Posterior cingulate gyrus (tissue), 11 donors: ENCODE measurements around the gene VENTX.

Source experiments
- DNase-seq, 10 donors: peaks; one replicate each; pipeline versions ENCODE4 v3.0.0 to v3.0.0-alpha.2; 2020 to 2021; ENCODE audit warnings: mixed read lengths in 3 of 10
- intact Hi-C: fragments of 100-400 bp; cut with DNase I; formaldehyde crosslinking; loops from one replicate; pipeline ENCODE4 v1.15.1; 2023

Gene VENTX

DNA sequence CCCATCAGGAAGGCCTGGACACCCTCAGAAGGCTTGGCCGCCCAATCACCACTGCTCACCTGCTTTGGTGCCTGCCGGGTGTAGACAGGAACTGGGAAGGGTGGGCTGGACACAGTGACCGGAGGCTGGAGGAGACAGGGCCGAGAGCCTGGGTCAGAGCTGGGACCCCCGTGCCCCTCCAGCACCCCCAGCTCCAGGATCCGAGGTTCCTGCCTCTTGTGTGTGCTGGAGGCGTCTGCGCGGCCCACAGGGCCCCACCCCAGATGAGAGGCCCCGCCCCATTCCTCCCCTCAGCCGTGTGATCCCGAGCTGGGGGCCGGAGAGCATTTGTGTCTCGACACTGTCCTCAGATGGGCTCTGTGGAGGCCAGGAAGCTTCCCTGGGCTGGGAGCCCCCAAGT, 29.6 kb downstream of the VENTX start:
- intact Hi-C loops: no loop called here

DNA sequence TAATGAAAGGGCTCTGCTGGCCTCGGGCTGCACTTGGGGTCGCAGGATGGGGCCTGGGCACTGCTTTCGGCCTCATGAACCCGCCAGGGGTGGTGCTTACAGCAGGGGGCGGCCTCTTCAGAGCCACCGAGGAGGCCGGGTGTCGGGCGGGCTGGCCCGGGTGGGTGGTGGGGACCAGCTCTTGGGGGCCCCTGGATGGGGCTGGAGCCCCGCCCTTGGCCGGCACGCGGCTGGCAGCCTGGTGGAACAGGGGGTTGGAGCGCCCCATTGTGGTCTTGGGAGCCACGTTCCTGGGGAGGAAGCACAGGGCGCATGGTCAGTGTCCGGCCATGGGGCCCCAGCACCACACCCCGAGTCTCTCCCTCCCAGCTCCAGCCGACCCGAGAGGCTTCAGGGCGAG, 30.2 kb downstream of the VENTX start:
- intact Hi-C loops: no loop called here
- no peak for DNase-seq

More for the DNA sequence above, 29.6 kb downstream of the VENTX start:
- DNase-seq: no peak

DNA sequence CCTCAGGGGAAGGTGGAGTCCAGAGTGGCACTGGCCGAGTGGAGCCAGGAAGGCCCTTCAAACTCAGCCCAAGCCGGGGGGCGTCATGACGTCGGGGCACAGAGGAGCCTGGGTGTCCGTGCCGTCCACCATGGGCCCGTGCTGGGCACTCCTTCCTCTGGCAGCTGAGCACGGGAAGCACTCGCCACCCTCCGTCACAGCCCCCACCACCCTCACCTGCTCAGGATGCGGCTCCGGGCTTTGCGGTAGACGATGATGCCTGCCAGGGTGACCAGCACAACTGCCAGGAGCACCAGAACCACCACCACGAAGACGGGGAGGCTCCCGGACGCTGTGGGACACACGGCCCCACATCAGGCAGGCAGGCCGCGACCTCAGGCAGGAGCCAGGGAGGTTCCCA, 30.9 kb downstream of the VENTX start:
- intact Hi-C loops: no loop called here
- DNase-seq: no peak

DNA sequence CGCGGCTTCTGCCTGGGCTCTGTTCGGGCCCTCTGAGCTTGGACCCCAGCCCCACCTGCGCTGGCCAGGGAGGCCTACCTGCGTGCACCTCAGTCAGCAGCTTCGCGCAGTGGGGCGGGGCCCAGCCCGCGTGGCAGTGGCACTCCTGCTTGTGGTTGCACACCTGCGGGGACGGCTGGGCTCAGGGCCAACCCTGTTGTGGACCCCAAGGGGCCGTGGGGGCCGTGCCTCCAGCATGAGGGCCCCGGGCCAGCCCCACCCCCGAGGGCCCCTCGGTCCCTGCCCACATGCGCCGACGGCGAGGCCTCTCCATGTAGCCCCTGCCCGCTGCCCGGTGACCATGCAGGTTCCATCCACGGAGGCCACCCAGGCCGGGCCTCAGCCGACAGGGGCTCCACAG, 31.7 kb downstream of the VENTX start:
- intact Hi-C loops: no loop called here
- DNase-seq: no peak

DNA sequence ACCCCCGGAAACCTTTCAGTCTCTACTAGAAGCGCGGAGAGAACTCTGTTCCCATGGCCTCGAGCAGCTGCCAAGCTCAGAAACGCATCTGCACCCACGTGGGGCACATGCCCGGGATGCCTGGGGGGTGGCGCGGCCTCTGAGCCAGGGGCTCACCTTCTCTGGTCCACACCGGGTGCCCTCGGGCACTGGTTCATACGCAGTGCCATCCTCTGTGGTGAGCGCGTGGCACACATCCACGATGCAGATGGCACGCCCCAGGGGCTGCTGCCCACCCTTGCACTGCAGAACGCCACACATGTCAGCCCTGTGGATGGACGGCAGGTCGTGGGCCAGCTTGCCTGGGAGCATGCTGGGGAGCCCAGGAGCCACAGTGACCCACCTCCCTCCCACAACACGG, 32.5 kb downstream of the VENTX start:
- intact Hi-C loops: no loop called here
- no peak for DNase-seq

DNA sequence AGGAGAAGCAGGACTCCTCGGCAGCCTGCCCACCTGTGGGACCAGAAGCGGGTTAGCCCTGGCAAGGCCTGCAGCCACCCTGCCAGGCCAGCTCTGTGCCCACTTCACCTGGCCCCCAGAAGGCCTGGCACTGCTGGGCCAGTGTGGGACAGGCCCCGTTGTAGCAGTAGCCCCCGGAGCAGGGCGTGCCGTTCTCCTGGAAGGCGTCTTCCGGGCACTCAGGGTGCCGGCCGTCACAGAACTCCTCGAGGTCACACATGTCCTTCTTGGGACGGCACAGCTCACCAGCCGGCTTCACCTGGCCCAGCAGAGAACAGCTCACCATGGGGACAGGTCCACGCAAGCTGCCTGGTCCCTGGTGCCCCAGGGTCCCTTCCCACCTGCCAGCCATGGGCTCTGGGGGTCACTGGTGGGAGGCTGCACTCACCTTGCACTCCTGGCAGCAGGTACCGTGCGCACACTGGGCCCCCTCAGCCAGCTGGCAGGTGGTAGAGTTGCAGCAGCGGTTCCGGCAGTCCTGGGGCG, 33.2 kb downstream of the VENTX start:
- intact Hi-C loops: no loop called here
- DNase-seq: no peak

DNA sequence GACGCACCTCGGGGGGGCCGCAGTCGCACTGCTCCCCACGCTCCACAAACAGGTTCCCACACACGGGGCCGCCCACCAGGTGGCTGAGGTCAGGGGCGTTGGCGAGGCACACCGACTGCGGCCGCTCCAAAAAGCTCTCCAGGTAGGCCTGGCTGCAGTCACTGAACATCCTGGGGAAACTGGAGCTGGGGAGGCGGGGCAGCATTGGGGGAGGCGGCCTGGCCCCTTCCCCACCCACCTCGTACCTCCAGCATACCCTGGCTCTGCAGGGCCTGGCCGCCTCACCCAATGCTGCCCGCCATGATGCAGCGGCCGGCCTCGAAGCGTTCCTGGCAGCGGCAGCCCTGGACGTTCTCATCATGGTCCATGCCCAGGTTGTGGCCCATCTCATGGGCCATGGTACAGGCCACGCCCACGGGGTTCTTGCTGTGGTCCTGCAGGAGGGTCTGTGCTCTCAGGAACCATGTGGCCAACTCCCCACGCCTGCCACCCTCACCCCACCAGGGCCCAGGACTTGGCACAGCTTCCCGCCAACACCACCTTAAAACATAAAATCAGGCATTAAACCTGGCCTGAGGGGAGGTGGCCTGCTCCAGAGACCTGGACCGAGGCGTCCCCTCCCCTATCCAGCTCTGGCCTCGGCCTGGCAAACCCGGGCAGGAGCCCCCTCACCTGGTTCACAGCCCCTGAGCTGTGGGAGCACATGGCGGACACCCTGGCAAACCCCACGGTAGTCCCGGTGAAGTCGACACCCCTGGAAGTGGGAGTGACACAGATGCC, 34.1 kb downstream of the VENTX start:
- intact Hi-C loops: no loop called here
- no peak for DNase-seq

DNA sequence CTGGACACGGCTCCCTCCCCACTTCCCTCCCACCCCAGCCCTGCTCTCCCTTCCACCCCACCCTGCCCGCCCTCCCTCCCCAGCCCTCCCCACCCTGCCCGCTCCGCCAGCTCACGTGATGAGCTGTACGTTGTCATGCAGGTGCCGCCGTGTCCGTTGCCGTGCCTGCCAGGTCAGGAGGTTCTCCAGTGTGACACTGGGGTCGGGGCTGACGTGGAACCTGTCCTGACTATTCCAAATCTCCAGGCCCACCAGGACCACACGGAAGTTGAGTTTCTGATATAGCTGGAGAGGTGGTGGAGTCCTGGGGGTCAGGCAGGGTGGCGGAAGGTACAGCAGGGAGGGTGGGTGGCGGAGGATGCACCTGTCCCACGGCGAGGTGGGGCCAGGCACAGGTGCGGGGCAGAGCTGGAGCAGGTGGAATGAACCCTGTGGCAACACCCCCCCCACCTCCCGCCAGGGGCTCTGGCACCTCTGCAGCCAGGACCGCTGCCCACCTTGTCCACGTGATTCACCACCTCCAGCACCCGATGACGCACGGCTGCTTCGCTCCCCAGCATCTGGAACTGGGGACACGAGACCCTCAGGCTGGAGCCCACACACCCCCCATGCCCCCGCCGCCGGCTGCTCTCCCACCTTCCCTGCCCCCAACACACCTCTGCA, 34.8 kb downstream of the VENTX start:
- DNase-seq: no peak
- intact Hi-C loops: no loop called here

DNA sequence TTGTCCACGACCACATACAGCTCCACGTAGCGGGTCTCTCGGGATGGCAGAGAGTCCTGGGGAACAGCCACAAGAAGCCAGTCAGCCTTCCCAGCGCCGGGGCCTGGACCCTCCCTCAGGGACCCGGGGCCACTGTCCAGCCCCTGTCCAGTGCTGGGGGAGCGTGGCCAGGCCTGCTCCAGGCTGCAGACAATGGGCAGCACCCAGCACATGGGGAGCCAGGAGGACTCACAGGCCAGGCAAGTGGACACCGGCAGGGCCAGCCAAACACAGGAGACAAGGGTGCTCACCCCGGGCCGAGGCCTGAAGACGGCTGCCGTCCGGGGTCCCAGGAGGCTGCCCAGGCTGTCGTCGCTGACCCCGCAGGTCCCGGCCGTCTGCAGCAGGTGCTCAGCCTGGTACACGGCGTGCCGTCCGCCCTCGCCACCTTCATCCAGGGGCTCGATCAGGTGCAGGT, 35.3 kb downstream of the VENTX start:
- DNase-seq: no peak
- intact Hi-C loops: no loop called here

DNA sequence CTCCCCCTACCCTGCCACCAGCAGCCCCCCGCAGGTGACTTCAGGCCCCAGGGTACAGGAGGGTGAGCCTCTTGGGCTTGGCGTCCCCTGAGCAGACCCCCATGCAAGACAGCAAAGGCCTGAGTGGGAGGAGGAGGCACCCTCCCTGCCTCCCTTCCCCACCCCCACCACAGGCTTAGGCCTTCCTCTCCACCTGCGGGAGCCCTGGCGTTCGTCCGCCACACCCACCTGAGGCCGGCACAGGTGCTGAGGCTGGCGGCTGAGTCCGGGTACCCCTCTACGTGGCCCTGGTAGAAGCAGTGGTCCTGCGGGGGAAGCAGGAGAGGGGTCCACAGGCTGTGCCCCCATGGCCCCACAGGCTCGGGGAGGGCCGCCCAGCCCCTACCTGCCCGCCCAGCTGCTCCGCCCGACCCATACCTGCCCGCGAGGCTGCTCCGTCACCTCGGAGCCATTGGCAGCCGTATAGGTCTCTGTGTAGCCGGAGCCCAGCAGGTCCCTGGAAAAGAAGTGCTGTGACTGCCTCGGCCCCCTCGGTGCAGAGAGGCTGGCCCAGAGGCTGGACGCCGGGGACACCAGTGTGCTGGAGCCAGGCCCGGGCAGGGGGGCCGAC, 36.0 kb downstream of the VENTX start:
- no peak for DNase-seq

DNA sequence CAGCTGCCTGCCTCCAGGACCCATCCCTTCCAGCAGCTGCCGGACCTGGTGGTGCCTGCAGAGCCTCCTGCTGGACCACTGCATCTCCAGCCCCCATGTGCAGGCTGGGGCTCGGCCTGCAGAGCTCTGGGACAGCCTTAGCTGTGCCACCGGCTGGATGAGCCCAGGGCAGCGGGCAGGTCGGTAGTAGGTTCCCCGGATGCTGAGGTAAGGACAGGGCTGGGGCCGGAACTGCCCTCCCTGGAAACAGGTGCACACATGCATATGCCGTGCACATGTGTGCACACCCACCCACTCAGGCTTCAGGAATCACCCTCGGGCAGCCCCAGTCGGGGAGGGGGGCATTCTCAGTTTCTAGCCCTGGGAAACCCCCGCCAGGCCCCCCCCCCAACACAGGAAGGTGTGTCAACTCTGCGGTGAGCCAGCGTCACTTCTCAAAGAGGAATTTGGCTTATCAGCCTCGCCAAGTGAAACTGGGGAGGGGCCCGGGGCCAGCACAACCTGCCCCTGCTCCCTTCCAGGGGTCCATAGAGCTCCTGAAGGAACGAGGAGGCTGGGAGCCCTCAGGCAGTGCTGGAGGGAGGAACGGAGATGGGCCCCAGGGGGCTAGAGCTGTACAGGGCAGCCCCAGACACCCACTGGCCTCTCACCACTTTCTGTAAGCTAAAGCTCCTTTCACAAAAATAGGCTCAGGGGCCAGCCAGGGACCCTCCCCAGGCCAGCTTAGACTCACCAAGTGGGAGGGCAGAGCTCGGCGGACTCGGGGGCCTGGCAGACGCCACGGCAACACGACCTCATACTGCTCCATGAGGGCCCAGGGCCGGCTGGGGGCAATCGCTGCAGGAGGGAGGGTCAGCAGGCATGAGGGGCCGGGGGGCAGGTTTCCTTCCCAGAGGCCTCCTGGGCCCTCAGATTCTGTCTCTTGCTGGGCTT, 37.4 kb downstream of the VENTX start:
- intact Hi-C loops: no loop called here
- DNase-seq: no peak

More for the DNA sequence above, 36.0 kb downstream of the VENTX start:
- intact Hi-C loops: no loop called here

DNA sequence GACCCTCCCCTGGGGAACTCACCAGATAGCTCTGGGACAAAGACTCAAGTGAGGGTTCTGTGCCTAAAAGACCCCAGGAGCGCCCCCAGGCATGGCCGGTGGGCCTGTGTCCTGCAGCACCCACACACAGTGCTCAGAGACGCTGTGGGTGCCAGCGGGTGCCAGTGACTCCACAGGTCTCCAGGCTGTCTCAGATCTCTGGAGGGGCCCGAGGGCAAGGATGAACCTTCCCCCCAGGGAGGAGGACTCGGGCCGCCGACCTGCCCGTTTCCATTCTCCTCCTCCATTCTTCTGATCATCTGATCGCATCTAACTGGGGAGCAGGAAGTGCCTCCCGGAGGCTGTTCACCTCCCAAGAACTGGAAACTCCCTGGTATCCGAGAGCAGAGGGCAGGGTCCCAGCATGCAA, 38.0 kb downstream of the VENTX start:
- no peak for DNase-seq
- intact Hi-C loops: no loop called here

DNA sequence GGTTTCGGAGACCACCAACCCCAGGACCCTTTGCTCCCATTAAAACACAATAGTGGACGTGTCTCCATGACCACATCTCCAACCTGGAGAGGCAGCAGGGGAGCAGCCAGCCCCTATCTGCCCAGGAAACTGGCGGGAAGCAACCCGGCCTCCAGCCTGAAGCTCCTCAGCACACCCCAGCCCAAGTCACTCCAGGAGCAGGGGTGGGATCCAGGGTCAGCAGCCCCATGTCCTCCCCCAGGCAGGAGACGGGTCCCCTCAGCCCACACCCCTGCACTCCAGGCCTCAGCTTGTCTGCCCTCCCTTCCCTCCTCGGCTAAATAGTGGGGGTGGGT, 38.4 kb downstream of the VENTX start:
- intact Hi-C loops: no loop called here

DNA sequence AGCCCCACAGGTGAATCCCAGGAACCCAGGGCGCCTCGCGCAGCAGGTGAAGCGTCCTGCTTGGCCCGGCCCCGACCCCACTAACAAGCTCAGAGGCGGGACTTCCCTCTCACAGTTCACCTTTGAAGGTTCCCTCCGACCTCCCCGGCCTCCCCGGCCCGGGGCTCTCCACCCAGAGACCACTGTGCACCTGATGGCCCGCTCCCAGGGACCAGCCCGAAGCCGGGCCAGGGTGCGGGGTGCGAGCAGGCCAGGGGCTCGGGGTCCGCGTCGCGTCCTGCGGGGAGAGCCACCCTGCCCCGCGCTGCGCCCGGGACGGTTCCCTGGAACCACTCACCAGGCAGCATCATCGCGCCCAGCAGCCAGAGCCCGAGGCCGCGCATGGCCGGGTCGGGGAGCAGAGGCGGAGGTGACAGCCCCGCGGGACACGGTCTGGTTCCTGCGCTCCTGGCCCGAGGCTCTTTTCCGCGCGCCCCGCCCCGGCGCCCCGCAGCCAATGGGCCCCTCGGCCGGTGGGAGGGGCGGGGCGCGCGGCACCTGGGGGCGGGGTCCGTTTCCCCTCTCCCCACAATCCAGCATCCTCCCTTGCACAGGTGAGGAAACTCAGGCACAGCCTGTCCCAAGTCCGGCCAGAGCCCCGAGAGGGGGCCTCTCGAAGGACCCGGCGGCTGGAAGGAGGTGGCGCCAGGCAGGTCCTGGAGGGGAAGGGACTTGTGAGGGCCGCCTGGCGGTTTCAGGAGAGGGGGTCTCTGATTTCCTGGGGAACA, 39.0 kb downstream of the VENTX start, which contains the start of gene ADAM8:
Gene ADAM8, minus strand, starts transcription at position 434 of the 767 bp plus-strand sequence. Its CDS starts 51 bp downstream, at position 383.
- intact Hi-C loops: no loop called here
- DNase-seq: no peak

More for the DNA sequence above, 38.4 kb downstream of the VENTX start:
- no peak for DNase-seq

DNA sequence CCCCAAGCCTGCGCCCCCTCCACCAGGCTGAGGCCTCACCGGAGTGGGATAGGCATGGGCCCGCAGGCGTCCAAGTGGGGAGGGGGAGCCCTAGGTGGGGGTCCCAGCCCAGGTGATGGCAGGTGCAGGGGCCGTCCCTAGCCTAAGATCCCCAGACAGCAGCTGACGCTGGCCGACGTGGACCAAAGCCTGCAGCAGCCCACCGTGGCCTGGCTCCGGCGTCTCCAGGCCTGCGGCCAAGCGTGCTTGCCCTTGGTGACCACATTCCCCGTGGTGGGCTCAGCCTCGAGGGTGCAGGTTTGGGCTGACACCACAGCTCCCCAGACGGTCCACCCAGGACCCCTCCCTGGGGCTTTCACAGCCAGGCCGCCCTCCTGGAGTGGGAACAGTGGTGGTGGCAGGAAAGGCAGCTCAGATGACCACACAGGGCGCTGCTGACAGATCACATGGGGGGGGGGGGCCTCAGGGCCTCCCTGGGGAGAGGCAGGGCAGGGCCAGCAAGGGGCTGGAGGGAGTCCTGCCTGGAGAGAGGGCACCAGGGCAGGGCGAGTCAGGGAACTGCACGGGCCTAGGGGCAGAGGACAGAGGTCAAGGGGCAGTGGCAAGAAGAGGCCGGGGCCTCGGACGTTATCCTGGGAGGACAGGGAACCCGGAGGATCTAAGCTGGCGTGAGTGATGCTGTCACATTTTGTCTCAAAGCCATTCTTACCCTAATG, 39.8 kb downstream of the VENTX start:
- intact Hi-C loops: no loop called here
- no peak for DNase-seq

DNA sequence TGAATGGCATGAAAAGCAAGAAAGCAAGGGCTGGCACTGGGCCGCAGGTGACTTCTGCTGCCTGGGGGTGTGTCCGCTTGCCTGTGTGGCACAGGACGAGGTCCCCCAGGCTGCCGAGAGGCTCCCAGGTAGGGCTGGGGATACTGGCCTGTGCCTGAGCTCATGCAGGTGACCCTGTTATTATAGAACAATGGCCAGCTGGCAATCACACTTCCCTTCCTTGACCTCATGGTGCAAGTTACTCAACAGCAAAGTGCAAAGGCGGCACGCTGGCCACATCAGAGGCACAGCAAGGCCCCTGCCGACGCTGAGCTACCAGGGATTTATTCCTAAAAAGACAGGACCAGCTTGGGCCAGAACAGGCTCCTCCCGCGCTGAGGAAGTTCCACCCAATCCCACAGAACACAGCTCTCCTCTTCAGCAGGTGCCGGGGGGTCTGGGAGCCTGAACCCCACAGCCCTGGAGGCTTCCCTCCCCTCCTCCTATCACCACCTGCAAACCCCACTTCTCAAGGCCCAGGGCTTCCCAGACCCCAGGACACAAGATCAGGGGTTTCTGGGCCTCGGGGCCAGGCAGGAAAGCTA, 40.4 kb downstream of the VENTX start:
- no peak for DNase-seq

DNA sequence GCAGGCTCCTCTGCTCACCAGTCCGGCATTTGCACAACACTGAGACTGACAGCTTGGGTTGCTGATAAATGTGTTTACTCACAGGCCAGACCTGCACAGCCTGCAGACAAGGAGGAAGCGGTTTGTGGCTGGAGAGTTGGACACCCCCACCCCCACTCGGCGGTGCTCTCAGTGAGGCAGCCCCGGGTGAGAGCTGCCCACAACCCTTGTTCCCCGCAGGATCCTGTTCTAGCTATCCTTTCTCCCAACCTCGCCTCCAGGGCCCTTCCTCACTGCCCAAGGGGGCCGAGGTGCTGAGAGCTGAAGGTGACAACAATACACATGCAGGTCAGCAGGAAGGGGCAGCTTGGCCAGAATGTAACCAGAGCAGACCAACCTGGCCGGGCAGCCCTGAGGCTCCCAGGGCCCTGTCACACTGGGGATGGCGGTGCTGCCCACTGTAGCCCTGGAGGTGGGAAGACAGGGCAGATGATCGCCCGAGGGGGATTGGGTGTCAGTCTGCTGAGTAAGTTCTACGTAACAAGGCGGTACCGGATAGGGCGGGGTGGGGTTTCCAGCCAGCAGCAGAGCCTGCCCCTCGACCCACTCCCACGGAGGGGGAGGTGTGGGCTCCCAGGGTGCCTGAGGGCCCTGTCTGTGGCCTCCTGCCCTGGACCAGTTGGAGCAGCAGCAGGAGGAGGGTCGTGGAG, 41.1 kb downstream of the VENTX start:
- intact Hi-C loops: no loop called here
- DNase-seq: peak in 1 of 10 donors; percentile 42

More for the DNA sequence above, 40.4 kb downstream of the VENTX start:
- intact Hi-C loops: no loop called here
